ENCODE measurements around the gene FBXO42. TPM values are rescaled to one million over a fixed set of nuclear protein-coding genes. Genes with fewer than 3 reads are reported as not detected.

The FBXO42 gene
- total RNA-seq, 2 experiments from 2014 or later = 14.3 to 18.1 TPM

- H3K4me3 Mint-ChIP-seq = peak within 1 kb of the TSS; percentile 81
- intact Hi-C loops (cut with DNase I, micrococcal nuclease) = loop anchor here (1.0 to 10.0 kb wide), 11 partner anchors 19 to 619 kb away; partner anchors contain the start of genes SZRD1 (in 2 of the 2), DDI2 (in 1 of the 2), FBXO42 (in 1 of the 2) and NBPF1 (in 1 of the 2)
- CTCF ChIA-PET = interaction anchor here (0.5 to 1.4 kb wide), 5 partner anchors 36 to 162 kb away, joined by 3 to 8 read pairs (median 3); no protein-coding TSS in a partner anchor
- no peaks in the 10 kb centered on the region for H3K9me3 Mint-ChIP-seq (ENCODE audit: low read depth)
- H3K27me3 Mint-ChIP-seq = no peaks in the 10 kb centered on the region
- H3K36me3 Mint-ChIP-seq (ENCODE audit: low read depth) = no peaks in the 10 kb centered on the region
- ATAC-seq (peak; percentile 85), DNase-seq (peak; percentile 98)
- POLR2A ChIA-PET = interaction anchor here (2.0 kb wide), 1 partner anchor 20 kb away, joined by 8 read pairs; no protein-coding TSS in a partner anchor
- H3K4me1 Mint-ChIP-seq = peaks cover 23% of the 10 kb centered on the region
- peak within 1 kb of the TSS; percentile 85 for H3K27ac Mint-ChIP-seq
Measured at GRCh38 chr1:16236511-16237342, 115.6 kb downstream of the FBXO42 start, which contains the start of gene CPLANE2. Gene CPLANE2, minus strand, starts transcription at chr1:16237183. Its CDS starts 441 bp downstream, at chr1:16236742.

GRCh38 chr1:16235944-16236510 lies 116.3 kb downstream of the FBXO42 start:
- peak; percentile 67 for DNase-seq
- peak; percentile 69 for ATAC-seq
- Mint-ChIP-seq H3K36me3 (ENCODE audit: low read depth) (no peaks in the 10 kb centered on the region), H3K4me1 (peaks cover 23% of the 10 kb centered on the region), H3K27ac (peak overlapping the region; percentile 60), H3K9me3 (ENCODE audit: low read depth) (no peaks in the 10 kb centered on the region), H3K4me3 (peak overlapping the region; percentile 81), H3K27me3 (no peaks in the 10 kb centered on the region)
- intact Hi-C loops (cut with DNase I, micrococcal nuclease) = loop anchor here (2.0 to 10.0 kb wide), 4 partner anchors 19 to 224 kb away; partner anchors contain the start of gene SZRD1 (in 1 of the 2)
- ChIA-PET CTCF (interaction anchor here (1.2 kb wide), 1 partner anchor 9 kb away, joined by 4 read pairs; no protein-coding TSS in a partner anchor), POLR2A (no interaction called here)

- Mint-ChIP-seq H3K4me1 (peaks cover 23% of the 10 kb centered on the region), H3K36me3 (ENCODE audit: low read depth) (no peaks in the 10 kb centered on the region), H3K27me3 (no peaks in the 10 kb centered on the region), H3K4me3 (no peak overlapping the region), H3K9me3 (ENCODE audit: low read depth) (no peaks in the 10 kb centered on the region), H3K27ac (peak overlapping the region; percentile 33)
- ATAC-seq (no peak), DNase-seq (no peak)
- POLR2A ChIA-PET = no interaction called here
- CTCF ChIA-PET = interaction anchor here (1.2 to 1.5 kb wide), 2 partner anchors 9 to 13 kb away, joined by 4 read pairs; no protein-coding TSS in a partner anchor
- intact Hi-C loops (cut with DNase I, micrococcal nuclease) = loop anchor here (5.0 to 10.0 kb wide), 2 partner anchors 129 to 223 kb away; partner anchors contain the start of gene SZRD1 (in 1 of the 2)
Measured at GRCh38 chr1:16235347-16235746, 116.9 kb downstream of the FBXO42 start.

GRCh38 chr1:16233431-16233830 lies 118.8 kb downstream of the FBXO42 start:
- CTCF ChIA-PET = interaction anchor here (1.1 to 1.7 kb wide), 4 partner anchors 11 to 154 kb away, joined by 3 to 7 read pairs (median 4); no protein-coding TSS in a partner anchor
- intact Hi-C loops (cut with DNase I, micrococcal nuclease) = loop anchor here in 1 of 2 experiments (10.0 kb wide), 1 partner anchor 131 kb away; the partner anchor contains the start of gene SZRD1
- DNase-seq (no peak), ATAC-seq (no peak)
- Mint-ChIP-seq H3K27ac (no peak overlapping the region), H3K9me3 (ENCODE audit: low read depth) (no peaks in the 10 kb centered on the region), H3K27me3 (peaks cover 3% of the 10 kb centered on the region), H3K36me3 (ENCODE audit: low read depth) (no peaks in the 10 kb centered on the region), H3K4me3 (no peak overlapping the region), H3K4me1 (peaks cover 22% of the 10 kb centered on the region)
- POLR2A ChIA-PET = no interaction called here

GRCh38 chr1:16232316-16232710 lies 120.0 kb downstream of the FBXO42 start:
- peaks cover 15% of the 10 kb centered on the region for H3K27me3 Mint-ChIP-seq
- ChIA-PET CTCF (interaction anchor here (0.6 to 1.3 kb wide), 4 partner anchors 15 to 317 kb away, joined by 3 to 4 read pairs (median 3); no protein-coding TSS in a partner anchor), POLR2A (no interaction called here)
- H3K9me3 Mint-ChIP-seq (ENCODE audit: low read depth) = no peaks in the 10 kb centered on the region
- H3K4me3 Mint-ChIP-seq = no peak overlapping the region
- peaks cover 1% of the 10 kb centered on the region for H3K36me3 Mint-ChIP-seq (ENCODE audit: low read depth)
- no peak for DNase-seq
- no peak overlapping the region for H3K27ac Mint-ChIP-seq
- intact Hi-C loops (cut with DNase I, micrococcal nuclease) = loop anchor here in 1 of 2 experiments (10.0 kb wide), 1 partner anchor 132 kb away; the partner anchor contains the start of gene SZRD1
- ATAC-seq = no peak
- peaks cover 19% of the 10 kb centered on the region for H3K4me1 Mint-ChIP-seq

- peaks cover 1% of the 10 kb centered on the region for H3K36me3 Mint-ChIP-seq (ENCODE audit: low read depth)
- POLR2A ChIA-PET = no interaction called here
Measured at GRCh38 chr1:16231331-16232315, 120.7 kb downstream of the FBXO42 start.

GRCh38 chr1:16230744-16231143 lies 121.5 kb downstream of the FBXO42 start:
- H3K4me1 Mint-ChIP-seq = peaks cover 7% of the 10 kb centered on the region
- intact Hi-C loops (cut with DNase I, micrococcal nuclease) = loop anchor here in 1 of 2 experiments (10.0 kb wide), 1 partner anchor 134 kb away; the partner anchor contains the start of gene SZRD1
- CTCF ChIA-PET = interaction anchor here (1.5 kb wide), 1 partner anchor 14 kb away, joined by 4 read pairs; no protein-coding TSS in a partner anchor
- no peak overlapping the region for H3K4me3 Mint-ChIP-seq
- ATAC-seq (no peak), DNase-seq (no peak)
- H3K27me3 Mint-ChIP-seq = peaks cover 26% of the 10 kb centered on the region
- H3K9me3 Mint-ChIP-seq (ENCODE audit: low read depth) = no peaks in the 10 kb centered on the region
- POLR2A ChIA-PET = no interaction called here
- no peak overlapping the region for H3K27ac Mint-ChIP-seq
- peaks cover 1% of the 10 kb centered on the region for H3K36me3 Mint-ChIP-seq (ENCODE audit: low read depth)

More at GRCh38 chr1:16231331-16232315, 120.7 kb downstream of the FBXO42 start:
- Mint-ChIP-seq H3K9me3 (ENCODE audit: low read depth) (no peaks in the 10 kb centered on the region), H3K27ac (no peak overlapping the region), H3K4me3 (no peak overlapping the region), H3K4me1 (peaks cover 14% of the 10 kb centered on the region), H3K27me3 (peaks cover 18% of the 10 kb centered on the region)
- no peak for DNase-seq
- ATAC-seq = no peak
- intact Hi-C loops (cut with DNase I, micrococcal nuclease) = loop anchor here in 1 of 2 experiments (10.0 kb wide), 1 partner anchor 133 kb away; the partner anchor contains the start of gene SZRD1
- CTCF ChIA-PET = interaction anchor here (0.6 to 1.5 kb wide), 2 partner anchors 13 to 153 kb away, joined by 3 to 4 read pairs; no protein-coding TSS in a partner anchor

GRCh38 chr1:16229976-16230740 lies 122.1 kb downstream of the FBXO42 start:
- ATAC-seq = no peak
- intact Hi-C loops (cut with DNase I, micrococcal nuclease) = loop anchor here in 1 of 2 experiments (10.0 kb wide), 1 partner anchor 135 kb away; the partner anchor contains the start of gene SZRD1
- peaks cover 27% of the 10 kb centered on the region for H3K27me3 Mint-ChIP-seq
- peaks cover 1% of the 10 kb centered on the region for H3K36me3 Mint-ChIP-seq (ENCODE audit: low read depth)
- H3K27ac Mint-ChIP-seq = no peak overlapping the region
- ChIA-PET CTCF (interaction anchor here (0.9 to 1.5 kb wide), 3 partner anchors 14 to 154 kb away, joined by 3 to 5 read pairs (median 4); no protein-coding TSS in a partner anchor), POLR2A (no interaction called here)
- no peak for DNase-seq
- no peaks in the 10 kb centered on the region for H3K9me3 Mint-ChIP-seq (ENCODE audit: low read depth)
- H3K4me3 Mint-ChIP-seq = no peak overlapping the region
- peaks cover 6% of the 10 kb centered on the region for H3K4me1 Mint-ChIP-seq

- intact Hi-C loops (cut with DNase I, micrococcal nuclease) = no loop called here
- Mint-ChIP-seq H3K27me3 (peaks cover 30% of the 10 kb centered on the region), H3K4me3 (no peak overlapping the region), H3K36me3 (ENCODE audit: low read depth) (peaks cover 1% of the 10 kb centered on the region), H3K9me3 (ENCODE audit: low read depth) (no peaks in the 10 kb centered on the region), H3K4me1 (peaks cover 6% of the 10 kb centered on the region), H3K27ac (no peak overlapping the region)
- ChIA-PET POLR2A (interaction anchor here (0.7 kb wide), 1 partner anchor 9 kb away, joined by 3 read pairs; no protein-coding TSS in a partner anchor), CTCF (no interaction called here)
- ATAC-seq (peak; percentile 51), DNase-seq (no peak)
Measured at GRCh38 chr1:16226490-16227179, 125.6 kb downstream of the FBXO42 start.

Measured in activated CD4-positive, alpha-beta T cell treated with anti-CD3 and anti-CD28 coated beads for 36 hours (primary cell).